Fibroblast of skin of abdomen (primary cell): Measurements from ENCODE around the gene SNRNP35.
"Not testable (repeated sequence)": the region's sequence is repeated elsewhere in the genome, so short reads cannot be mapped to it uniquely, and the experiment has no call there.

ENCODE experiments used
- DNase-seq: peaks from one replicate; pipeline ENCODE4 v3.0.0-alpha.2; 2013

SNRNP35 gene

DNA sequence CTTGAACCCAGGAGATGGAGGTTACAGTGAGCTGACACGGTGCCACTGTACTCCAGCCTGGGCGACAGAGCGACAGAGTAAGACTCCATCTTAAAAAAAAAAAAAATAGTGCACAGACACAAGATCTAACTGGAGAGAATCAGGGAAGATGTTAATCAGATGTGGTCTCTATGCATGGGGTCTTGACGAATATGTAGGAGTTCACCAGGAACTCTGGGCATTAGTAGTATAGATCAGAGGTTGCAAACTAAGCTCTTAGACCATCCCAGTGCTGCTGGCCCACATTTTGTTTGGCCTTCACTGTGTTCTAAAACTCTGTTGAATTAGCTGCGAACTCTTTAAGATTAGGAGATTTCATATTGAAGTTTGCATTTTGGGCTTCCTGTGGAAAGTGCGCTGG, 31.6 kb downstream of the SNRNP35 start:
- DNase-seq, result no peak

DNA sequence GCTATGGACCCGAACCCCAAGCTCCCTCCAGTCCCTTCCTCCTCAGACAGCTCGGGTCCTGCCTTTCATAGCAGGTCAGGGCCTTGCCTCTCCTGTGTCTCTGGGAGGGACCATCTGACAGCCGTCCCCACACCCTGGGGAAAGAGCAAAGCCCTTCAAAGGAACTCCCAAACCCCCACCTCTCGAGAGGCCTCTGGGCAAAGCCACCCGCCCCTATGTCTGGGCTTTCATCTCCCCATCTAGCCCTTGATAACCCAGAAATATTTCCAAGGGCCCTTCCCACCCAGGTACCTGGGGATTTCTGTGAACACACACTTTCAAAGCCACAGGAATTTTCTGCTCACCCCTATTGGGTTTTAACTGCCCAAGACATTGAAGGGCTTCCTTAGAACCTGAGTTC, 32.1 kb downstream of the SNRNP35 start:
- no peak for DNase-seq

DNA sequence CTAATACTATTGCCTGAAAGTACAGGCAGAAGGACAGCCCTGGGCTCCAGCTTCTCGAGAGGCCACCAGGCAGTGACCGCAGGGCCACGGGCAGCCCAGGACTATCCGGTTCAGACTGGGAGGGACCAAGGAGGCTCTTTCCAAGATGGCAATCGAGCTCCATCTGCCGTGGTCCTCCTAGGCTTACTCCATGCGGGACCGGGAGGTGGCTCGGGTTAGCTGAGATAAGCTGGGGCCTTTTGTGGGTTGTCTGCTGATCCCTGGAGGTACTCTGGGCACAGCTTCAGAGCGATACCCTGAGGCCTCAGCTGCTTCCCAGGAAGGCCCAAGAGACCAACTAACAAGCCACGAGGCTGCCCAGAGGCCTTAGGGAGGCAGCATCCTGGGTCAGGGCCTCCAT, 33.1 kb downstream of the SNRNP35 start:
- DNase-seq, result no peak

DNA sequence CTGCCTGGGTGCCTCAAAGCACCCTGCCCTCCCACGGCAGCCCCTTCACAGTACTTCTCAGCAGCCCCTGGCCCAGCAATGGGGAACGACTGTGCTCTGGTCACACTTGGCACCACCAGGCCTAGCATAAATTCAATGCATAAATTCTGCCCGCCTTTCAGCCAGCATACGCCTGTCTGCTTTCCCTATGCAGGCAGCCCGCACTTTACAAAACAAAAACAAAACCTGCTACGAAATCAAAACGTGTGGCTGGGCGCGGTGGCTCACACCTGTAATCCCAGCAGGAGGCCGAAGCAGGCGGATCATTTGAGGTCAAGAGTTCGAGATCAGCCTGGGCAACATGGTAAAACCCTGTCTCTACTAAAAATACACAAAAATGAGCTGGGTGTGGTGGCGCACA, 33.5 kb downstream of the SNRNP35 start:
- DNase-seq, result no peak

DNA sequence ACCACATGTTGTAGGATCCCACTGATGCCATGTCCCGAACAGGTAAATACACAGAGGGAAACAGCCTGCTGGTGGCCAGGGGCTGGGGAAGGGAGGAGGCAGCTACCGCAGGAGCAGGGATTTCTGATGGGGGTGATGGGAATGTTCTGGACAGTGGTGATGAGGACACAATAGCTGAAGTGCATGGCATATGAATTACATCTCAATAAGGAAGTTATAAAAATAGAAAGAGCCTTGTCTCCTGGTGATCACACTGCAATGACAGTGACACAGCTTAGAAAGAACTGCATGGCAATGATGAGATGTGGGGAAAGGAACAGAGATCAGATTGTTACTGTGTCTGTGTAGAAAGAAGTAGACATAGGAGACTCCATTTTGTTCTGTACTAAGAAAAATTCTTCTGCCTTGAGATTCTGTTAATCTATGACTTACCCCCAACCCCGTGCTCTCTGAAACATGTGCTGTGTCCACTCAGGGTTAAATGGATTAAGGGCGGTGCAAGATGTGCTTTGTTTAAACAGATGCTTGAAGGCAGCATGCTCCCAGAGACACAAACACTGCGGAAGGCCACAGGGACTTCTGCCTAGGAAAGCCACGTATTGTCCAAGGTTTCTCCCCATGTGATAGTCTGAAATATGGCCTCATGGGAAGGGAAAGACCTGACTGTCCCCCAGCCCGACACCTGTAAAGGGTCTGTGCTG, 34.5 kb downstream of the SNRNP35 start:
- not testable (repeated sequence) for DNase-seq

DNA sequence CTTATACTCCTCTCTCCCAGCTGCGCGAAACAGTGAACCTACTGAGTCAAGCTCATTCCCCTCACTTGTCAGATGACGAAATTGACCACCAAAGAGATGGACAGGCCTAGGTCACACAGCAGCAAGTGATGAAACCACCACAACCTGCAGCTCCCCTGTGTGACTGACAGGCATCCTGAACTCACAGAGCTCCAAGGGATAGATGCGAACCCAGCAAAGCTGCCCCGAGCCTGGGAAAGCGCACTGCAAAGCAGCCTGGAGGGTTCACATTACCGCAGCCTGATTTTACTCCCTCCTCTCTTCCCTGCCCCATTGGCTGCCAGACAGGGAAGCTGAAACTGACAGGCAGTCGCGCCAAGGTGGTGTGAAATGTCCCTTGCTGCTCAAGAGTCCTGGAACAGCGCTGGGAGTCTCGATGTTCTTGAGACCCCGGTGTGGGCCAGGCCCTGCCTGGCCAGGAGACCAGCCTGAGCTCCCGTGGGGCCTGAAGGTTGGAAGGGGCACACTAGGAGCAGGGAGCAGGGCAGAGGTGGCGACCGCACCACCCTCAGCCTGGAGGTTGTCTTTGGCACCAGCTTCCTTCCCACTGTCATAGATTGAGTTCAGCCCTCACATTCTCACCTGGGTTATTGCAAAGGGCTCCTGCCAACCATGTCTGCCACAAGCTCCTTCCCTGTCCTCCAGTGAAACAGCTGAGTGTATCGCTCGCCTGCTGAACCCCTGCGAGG, 36.3 kb downstream of the SNRNP35 start:
- DNase-seq, result no peak

DNA sequence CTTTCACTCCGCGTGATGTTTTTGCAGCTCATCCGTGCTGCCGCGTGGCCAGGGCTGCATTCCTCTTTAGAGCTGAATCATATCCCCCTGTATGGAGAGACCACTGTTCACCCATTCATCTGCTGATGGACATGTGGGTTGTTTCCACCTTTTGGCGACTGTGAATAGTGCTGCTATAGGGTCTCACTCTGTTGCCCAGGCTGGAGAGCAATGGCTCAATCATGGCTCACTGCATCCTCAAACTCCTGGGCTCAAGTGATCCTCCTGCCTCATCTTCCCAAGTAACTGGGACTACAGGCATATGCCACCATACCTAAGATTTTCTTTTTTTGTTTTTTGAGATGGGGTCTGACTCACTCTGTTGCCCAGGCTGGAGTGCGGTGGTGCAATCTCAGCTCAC, 39.1 kb downstream of the SNRNP35 start:
- no peak for DNase-seq

DNA sequence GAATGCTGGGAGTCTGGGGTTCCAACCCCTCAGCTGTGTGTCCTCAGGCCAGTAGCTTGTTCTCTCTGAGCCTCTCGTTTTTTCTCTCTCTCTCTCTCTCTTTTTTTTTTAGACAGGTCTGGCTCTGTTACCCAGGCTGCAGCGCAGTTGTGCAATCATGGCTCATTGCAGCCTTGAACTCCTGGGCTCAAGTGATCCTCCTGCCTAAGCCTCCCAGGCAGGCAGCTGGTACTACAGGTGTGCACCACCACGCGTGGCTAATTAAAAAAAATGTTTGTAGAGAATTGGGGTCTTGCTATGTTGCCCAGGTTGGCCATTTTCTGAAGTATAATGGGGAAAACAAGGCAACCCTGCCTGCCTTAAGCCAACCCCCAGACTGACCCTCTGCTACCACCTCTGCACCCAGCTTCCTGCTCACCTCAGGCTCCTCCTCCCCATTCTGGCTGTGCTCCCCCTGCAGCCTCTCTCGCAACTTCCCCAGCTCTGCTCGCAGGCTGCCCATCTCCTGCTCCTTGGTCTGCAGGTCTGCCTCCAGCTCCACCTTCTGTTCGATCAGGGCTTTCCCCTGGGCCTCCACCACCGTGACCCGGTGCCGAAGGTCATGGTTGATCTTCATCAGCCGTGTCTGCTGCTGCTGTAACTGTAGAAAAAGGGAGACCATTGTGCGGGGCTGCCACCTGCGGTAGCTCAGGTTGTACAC, 40.3 kb downstream of the SNRNP35 start:
- no peak for DNase-seq

DNA sequence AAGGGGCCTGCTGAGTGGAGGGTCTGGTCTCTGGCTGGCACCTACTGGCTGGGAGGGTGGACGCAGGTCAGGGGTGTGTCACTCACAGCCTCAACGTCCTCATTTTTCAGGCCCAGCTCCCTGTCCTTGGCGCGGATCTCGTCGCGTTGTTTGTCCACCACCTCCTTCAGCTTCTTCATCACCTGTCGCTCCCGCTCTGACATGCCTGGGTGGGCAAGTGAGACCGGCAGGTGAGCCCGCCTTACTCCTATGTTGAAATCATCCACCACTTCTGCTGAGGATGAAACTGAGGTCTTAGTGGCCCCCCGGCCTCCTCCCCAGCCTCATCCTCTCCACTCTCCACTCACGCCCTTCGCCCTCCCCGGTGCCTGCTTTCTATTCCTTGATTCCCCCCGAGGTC, 41.4 kb downstream of the SNRNP35 start:
- no peak for DNase-seq

DNA sequence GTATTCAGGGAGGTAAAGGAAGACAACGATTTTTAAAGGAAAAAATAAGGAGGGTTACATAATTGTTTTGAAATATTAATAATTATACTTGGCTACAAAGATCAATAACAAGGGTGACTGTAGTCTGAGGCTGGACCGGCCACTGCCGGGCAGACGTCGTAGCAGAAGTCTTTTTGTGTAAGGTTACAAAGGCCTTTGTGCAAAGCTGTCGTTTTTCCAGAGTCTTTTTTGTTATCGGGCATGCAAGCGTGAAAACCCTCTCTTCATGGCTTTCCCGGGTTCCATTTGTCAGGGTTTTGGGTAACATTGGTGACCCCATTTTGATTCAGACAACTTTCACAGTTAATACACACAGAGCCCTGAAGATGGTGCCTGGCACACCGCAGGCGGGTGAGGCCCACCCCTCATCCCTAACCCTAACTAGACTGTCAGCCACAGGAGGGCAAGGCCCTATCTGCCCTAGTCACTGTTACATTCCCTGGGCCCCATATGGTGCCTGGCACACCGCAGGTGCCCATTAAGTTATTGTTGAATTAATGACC, 44.3 kb downstream of the SNRNP35 start:
- no peak for DNase-seq

DNA sequence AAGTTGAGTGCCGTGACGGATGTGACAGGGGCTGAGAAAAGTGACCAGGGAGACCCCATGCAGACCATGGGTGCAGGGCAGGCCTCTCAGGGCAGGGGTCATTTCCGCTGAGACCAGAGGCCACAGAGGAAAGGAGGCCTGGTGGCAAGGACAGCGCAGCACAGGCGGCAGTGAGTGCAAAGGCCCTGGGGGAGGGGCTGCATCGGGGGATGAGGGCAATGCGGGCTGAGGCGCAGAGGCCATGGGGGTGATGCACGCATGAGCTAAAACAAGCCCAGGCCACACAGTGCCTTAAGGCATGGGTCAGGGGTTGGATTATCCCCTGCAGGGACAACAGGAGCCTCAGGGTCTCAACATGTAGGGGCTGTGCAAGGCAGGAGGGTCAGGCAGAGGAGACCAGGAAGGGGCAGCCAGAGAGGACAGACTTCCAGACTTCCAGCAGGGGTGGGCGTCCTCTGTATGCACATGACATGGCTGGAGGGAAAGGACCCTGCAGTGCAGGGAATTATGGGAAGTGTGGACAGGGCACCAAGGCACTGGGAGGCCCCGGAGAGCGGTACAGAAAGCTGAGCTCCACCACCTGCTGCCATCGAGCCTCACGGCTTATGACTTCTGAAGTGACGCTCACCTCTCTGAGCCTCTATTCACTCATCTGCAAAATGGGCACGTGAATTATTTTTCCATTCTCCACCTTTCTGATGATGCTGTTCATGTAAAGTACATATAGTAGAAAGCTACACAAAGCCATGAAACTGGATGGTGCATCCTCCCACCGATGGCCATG, 48.3 kb downstream of the SNRNP35 start:
- no peak for DNase-seq

DNA sequence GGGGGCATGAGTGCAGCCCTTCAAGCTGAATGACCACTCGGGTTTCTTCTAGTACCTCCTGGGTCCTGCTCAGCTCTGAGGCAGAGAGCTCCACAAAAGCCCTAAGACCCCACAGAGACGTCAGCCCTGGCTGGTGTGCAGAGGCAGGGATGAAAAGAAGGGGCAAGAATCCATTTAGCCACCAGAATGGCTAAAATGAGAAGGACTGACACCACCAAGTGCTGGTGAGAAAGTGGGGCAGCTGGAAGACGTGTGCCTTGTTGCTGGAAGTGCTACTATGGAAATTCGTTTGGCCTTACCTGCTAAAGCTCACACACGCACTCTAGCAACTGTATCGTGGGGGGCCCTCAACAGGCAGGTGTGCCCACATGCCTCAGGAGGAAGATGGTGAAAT, 48.9 kb downstream of the SNRNP35 start:
- DNase-seq, result no peak

DNA sequence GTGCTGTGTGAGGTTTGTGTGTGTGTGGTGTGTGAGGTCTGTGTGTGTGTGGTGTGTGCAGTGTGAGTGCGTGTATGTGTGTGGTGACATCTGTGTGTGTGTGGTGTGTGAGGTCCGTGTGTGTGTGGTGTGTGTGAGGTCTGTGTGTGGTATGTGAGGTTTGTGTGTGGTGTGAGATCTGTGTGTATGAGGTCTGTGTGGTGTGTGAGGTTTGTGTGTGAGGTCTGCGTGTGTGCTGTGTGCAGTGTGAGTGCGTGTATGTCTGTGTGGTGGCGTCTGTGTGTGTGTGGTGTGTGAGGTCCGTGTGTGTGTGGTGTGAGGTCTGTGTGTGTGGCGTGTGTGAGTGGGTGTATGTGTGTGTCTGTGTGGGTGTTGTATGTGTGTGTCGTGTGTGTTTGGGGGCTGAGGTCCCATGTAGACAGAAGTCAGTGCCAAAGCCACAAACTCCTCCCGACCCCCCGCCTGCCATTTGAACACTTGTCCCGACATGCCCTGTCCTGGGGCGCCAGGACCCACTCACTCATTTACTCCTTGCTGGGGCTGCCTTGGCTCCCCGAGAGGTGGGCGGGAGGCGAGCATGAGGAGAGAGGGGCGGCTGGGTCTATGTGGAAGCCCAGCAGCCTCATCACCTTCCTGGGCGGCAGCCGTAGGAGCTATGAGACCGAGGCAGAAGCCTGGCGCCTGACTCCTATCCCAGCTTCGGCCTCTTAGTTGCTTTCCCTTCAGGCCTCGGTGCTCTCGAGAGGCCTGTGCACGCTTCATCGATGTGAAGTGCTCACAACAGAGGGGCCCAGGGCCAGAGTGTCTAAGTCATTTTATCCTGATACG, 55.1 kb downstream of the SNRNP35 start:
- no peak for DNase-seq

DNA sequence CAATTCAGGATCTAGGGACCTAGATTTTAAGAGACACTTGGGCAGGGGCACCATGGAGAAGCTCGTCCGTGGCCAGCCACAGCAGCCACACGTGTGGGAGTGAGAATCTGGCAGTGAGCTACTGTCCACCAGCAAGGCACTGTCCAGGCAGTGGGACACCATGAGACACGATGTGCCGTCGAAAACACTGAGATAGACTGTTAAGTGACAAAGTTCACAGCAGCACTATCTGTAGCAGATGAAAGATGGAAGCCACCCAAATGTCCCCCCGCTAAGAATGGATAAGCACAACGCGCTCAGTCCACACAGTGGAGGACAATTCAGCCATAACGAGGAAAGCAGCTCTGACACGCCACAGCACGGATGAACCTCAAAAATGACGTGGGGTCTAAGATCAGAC, 55.9 kb downstream of the SNRNP35 start:
- no peak for DNase-seq

DNA sequence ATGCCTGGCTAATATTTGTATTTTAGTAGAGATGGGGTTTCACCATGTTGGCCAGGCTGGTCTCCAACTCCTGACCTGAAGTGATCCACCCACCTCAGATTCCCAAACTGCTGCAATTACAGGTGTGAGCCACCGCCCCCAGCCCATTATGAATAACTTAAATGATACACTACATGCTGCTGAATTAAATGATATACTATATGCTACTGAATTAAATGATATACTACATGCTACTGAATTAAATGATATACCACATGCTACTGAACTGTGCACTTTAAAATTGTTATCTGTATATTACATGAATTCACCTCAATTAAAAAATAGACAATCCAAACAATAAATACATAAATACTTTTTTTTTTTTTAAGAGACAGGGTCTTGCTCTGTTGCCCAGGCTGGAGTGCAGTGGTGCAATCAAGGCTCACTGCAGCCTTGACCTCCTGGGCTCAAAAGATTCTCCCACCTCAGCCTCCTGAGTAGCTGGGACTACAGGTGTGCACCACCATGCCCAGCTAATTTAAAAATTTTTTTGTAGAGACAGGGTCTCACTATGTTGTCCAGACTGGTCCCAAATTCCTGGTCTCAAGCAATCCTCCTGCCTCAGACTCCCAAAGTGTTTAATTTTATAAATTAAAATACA, 56.8 kb downstream of the SNRNP35 start:
- DNase-seq, result not testable (repeated sequence)

DNA sequence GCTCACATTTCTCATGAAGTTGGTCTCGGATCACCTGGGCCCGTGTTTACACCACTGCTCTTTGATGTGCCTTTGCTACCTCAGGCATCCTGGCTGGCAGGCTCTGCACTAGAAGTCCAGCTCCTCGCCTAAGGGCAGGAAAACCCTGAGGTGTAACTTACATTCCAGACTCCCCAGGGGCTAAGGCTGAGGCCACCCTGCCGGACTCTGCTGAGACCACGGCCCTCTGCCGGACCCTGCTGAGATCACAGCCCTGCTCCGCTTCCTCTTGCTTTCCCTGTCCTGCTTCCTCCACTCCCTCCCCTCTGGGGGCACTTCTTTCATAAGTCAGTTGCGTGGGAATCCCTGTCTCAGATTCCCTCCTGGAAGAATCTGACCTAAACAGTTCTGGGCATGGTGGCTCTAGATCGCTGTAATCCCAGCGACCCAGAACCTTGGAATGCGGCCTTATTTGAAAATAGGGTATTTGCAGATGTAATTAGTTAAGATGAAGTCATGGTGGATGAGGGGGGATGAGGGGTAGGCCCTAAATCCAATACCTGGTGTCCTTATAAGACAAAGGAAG, 58.4 kb downstream of the SNRNP35 start:
- DNase-seq, result no peak
